ENCODE data around the gene LDLRAD3.

LDLRAD3 gene

DNA sequence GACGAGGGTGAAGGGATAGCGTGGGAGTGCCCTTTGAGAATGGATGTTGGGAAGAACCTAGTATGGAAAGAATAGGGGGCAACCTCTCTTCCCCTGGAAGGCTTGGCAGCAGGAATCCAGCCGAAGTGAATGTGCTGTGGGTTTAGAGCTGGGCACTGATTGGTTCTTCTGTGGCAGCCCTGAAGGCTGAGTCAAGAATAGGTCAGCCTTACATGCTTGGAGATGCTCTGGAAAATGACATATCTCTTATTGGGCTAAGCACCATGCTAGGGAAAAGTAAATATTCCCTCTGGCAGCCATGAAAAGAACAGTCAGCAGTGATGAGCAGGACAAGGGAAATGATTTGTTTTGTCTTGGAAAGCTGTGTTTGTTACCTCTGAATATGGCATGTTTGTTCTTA lies 195.9 kb downstream of the LDLRAD3 start:
- DNase-seq (ENCODE audit: low read depth) = no peak

DNA sequence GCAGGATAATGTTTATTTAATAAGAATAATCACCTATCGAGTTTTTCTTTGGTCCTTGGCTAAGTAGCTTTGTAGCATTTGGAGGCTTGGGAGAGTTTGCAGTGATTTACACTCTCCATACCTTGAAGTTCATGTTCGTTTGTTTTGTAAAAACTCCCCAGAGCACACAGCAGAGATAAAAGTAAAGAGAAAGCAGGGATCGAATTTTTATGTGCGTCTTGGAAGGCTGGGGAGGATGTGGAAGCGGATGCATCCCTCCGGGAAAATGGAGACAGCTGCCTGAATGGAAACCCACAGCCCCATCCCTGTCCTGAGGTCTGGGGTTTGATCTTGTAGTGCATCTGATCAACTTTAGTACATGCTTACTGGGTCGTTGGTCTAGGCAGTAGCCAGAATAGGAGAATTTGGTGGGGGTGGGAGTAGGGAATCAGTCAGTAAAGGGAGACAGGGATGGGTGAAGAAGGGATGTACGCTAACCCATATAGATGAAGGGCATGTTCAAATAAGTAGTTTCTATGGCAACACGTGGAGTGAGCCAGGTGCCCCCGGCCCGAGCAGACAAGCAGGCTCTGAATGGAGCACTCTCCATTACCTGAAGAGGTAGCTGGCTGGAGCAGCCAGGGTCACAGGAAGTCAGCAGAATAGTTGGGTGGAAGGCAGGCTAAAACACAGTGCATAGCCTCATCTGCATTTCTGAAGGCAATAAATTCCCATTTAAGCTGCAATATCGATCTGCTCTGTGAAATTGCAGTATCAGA lies 197.5 kb downstream of the LDLRAD3 start:
- DNase-seq (ENCODE audit: low read depth) = no peak

DNA sequence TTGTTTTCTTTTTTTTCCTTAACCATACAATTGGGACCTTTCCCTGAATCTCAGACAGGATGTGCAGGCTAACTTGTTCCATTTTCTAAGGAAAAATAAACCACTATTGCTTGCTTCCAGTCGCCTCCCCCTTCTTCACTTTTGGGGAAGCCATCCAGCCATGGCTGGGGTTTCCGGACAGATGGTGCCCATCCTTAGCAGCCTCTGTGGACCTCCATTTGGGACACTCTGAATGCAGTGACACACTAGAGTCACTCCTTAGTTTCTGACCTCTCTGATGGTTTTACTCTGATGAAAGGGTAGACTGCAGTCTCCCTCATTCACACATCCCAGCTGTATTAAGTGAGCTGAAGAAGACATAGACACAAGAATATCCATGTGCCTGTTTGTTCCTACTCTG lies 198.1 kb downstream of the LDLRAD3 start:
- no peak for DNase-seq (ENCODE audit: low read depth)

DNA sequence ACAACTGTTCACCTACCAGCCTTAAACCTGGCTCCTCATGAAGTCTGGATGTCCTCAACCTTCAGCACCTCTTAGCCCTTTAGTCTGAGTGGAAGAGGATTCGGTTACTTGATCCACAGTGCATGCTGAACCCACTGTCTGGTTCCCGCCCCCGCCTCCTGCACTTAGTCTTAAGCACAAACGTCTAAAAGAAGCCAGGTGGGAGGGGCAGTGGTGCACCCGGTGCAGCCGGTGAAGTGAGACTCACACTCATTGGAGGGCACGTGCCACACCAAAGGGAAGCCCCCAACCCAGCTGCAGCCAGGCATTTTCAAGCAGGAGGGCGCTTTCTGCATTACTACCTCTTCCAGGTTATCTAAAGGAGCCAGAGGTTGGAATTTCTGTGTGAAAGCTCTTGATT lies 198.6 kb downstream of the LDLRAD3 start:
- DNase-seq (ENCODE audit: low read depth) = no peak

DNA sequence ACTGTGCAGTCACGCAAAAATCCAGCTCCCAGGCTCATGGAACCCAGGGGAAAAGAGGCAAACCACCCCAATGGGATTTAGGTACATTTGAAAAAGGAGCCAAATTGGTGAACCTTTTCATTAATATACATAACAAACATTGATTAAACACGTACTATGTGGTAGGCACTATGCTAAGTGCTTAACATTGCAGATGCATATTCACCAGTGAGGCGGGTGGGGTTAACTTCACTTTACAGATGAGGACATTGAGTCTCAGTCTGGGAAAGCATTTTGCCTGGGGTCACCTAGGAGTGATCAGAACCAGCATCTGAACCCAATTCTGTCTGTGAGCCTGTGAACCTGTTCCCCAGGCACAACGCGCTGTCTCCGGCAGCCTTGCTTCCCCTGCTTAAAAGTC lies 199.0 kb downstream of the LDLRAD3 start:
- DNase-seq (ENCODE audit: low read depth) = no peak

DNA sequence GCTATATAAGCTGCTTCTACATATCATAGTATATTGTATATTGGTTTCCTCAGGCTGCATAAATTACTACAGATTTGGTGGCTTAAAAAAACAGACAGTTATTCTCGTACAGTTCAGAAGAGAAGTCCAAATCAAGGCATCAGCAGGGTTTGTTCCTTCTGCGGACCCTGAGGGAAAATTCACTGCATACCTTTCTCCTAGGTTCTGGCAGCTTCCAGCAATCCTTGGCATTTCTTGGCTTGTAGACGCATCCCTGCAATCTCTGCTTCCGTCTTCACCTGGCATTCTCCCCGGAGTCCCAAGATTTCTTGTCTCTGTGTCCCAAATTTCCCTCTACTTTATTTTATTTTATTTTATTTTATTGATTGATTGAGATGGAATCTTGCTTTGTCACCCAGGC lies 202.6 kb downstream of the LDLRAD3 start:
- no peak for DNase-seq (ENCODE audit: low read depth)

DNA sequence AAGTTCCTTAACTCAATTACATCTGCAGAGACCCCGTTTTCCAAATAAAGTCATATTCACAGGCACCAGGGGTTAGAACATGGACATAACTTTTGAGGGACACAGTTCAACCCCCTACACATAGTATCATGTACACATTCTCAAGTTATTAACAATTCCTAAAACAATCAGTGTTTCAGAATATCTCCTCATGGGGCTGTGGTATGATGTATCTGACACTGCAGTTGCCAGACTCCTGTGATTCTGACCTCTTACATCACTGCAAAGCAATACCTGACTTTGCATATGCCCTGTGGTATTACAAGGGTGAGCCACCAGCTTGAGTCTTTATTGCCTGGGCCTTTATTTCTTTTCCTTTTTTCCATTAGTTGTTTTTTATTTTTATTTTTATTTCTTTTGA lies 203.6 kb downstream of the LDLRAD3 start:
- DNase-seq (ENCODE audit: low read depth) = no peak

DNA sequence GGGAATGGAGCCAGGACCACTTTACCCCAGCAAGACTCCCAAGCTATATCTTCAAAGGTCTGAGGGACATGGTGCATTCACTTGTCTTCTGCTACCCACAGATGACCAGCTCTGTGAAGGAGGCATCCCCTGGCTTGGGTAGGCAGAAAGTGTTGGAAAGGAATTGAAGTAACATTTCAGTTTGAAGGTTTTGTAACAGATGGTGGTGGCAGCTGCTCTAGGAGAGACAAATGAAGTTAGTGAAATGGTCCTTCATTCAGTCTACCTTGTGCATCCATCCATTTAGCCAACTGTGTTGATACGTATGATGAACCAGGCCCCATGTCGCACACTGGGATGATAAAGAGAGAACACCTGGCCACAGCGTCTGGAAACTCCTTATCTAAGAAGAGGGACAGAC lies 204.8 kb downstream of the LDLRAD3 start:
- no peak for DNase-seq (ENCODE audit: low read depth)

DNA sequence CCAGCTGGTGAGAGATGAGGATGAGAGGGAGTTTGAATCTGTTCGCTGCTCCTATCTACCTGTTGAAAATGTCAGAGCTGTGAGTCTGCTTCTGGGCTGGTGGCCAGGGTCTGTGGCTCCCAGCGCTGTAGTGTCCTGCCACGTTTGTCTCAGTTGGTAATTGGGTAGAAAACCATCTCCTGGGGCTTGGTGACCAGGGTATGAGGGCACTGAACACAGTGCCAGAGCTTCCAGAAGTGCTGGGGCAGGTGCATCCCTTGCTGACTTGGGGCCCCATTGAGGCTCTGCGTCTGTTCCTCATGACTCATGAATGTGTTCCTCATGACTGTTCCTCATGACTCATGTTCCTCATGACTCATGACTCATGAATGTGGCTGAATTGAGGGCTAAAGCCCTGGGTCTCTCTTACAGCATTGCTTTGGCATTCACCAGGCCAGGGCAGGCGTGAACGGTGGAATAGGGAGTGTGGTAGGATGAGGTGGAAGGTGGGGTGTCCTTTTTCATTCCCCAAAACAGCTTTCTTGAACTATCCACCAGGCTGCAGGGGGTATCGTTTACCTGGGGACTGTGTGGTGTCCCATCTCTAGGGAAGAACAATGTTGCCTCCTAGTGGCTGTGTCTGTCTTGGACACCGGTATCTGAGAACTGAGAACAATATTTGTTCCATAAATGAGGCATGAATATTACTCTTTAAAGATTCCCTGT lies 205.8 kb downstream of the LDLRAD3 start:
- DNase-seq (ENCODE audit: low read depth) = no peak

DNA sequence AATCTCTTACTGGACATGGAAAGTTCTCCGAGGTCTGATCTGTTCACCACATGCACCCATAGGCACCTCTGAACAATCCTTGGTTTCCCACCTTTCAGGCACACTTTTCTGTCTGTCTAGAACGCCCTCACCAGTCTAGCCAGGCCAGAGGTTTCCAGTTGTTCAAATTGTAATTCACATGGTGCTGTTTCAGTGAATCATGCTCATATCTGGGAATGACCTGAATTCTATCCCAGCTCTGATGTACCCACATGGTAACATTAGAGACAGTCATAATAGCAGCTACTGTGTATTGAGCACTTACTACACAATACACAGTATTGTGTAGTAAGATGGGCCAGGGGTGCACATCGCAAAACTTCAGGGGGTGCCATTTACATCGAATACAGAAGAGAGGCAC lies 207.1 kb downstream of the LDLRAD3 start:
- DNase-seq (ENCODE audit: low read depth) = no peak

DNA sequence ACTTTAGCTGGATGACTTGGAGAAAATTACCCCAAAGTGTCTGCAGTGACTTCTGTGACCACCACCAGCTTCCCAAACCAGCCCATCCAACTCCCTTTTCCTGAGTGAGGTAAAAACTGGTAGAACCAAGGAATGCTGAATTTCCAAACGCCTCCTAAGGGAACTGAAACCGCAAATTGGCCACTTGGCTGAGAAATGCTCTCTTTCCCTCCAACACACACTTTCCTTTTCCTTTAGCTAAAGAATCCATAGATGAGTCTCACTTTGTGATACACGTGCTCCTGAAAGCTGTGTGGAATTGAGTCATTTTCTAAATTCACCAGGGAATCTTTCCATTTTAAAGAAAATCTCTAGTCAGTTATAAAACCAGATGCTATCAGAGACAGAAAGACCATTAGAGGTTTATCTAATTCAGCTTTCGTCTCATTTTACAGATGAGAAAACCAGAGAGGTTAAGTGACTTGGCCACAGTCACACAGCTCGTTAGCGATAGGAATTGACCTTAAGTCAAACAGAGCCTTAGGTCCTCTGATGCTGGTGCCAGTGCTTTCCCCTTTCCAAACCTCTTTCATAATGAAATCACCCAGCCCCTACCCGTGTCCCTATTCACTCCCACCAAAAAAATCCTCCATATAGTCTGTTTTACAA lies 208.2 kb downstream of the LDLRAD3 start:
- no peak for DNase-seq (ENCODE audit: low read depth)

DNA sequence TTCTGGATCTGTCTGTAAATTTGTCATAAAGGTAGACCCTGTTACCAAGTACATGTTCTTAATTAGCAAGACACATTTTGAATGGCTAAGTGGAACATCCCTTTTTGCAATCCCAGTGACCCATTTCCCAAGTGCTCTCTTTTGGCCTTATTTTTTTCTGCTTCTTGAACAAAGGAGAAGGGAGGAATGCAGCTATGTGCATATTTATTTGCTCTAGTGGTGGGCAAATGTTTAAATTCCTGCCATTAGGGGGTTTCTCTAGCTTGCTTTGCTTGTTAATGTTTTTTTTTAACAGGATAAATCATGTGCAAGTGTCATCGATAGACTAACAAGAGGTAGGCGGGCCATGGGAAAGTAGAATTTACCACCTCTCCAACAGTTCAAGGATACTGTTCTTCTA lies 209.7 kb downstream of the LDLRAD3 start:
- DNase-seq (ENCODE audit: low read depth) = no peak

DNA sequence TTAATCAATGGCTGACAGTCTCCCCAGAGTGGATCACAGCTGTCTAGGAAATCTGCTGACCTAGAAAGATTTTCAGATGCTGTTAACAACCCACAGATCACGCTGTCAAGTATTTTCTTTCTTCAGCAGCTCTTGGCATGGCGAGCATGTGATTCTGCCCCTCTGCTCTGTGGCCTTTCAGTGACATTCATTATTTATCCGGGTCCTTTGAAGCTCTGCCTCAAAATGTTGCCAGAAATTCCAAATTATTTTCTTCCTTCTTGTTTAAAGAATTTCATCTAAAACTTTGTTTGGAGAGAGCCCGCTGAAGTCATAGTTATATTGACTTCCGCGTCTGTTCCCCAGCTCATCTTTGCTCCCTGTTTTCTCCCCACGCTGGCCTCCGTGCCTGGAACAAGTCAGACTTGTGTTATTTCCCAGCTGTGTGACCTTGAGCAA lies 211.3 kb downstream of the LDLRAD3 start:
- DNase-seq (ENCODE audit: low read depth) = no peak

DNA sequence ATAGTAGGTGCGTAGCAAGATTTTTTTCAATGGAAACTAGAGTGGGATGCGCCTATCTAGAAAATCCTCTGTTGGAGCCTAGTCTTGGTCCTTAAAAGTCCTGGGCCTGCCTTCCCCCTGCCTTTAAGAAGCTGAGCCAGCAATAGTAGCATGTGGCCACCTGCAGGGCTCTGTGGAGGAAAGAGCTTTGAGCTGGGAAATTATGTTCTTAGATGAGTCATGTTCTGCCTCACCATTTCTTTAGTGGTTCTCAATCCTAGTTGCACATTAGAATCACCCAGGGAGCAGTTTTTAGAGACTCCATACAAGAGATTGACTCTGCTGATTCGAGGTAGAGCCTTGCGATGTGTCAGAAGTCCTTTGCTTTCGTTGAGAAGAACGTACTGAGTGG lies 211.9 kb downstream of the LDLRAD3 start:
- DNase-seq (ENCODE audit: low read depth) = no peak

DNA sequence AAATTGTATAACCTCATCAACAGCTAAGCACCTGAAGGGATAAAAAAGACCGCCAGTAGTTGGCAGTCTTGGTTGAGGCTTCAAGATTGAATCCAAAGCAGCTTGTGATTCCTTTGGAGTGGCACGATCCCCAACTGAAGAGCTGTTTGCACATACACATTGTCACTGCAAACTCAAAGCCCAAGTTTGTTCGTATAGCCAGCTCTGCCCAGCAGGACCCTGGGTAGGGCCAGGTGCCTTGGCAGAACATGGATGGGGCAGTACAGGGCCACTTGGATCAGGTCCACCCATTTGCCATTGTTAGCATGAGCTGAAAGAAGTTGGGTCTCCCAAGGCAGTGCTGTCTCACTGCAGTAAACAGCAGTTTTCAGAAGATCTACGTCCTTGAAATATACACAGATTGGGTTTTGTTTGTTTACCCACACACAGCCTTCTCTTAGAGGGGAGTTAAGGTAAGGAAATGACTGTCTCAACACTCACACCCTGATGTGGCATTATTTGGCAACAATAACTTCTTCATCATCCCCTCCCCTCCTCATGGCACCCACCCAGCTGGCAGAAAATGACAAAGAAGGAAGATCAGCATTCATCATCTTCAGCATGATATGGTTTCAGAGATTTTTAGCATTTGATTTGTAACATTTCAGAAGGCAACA lies 212.4 kb downstream of the LDLRAD3 start:
- no peak for DNase-seq (ENCODE audit: low read depth)

DNA sequence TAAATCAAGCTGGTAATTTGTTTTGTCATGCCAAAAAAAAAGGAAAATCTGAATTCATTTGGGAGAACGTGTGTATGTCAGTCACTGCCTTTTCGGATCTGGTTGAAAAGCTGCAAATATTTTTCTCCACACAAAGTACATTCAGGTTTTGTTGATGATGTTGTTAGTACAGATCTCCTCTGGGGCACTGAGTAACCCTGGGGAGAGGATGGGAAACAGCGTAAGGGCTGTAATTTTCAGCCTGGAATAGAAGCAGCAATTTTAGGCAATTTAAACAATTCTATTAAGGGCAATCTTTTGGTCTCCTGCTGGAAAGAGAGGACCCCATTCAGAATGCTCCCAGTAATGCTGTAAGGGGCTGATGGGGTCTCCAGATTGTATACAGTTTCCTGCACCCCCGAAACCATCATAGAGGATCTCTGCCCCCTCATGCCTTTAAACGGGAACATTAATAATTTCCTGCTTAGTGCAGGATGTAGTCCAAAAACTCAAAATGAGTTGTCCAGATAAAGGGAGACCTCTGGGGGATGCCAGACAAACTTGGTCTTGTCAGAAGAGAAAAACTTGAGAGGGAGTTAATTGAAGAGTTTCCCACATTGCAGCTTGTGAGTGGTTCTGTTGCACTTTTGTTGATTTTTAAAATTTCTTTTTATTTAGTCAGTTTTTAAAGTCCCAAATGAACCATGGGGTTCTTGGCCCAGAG lies 213.1 kb downstream of the LDLRAD3 start:
- no peak for DNase-seq (ENCODE audit: low read depth)

DNA sequence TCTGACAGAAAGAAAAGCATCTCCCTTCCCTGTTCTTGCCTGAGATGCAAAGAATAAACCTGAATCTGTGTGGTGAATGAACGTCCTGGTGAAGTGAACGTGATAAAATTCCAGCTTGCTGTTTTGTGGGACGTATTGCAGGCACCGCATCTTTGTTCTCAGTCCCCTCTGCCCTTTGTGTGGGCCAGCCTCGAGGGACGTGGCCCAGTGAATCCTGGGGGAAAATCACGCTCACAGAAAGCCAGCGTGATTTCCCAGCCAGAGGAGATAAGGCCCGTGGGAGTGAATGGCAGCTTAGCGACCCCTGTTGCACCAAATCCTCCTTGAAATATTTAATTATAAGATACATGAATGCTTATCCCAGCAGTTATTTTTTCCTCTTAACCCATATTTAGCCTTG lies 216.2 kb downstream of the LDLRAD3 start:
- DNase-seq (ENCODE audit: low read depth) = no peak

DNA sequence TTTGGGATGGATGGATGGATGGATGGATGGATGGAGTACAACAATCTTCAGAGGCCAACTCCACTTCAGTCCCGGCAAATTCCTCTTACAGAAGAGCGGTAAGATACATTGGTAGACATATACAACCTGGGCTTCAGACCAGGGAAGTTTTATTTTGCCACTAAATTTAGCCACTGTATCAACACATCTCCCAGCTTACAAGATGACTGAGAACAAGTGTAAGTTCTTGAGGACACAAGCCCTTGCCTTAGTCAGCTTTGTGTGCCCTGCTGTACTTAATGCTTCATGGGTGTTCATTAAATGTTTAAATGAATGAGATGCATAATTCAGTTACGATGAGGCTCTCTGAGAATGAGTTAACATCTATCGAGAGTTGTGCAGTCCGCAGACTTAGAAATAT lies 217.7 kb downstream of the LDLRAD3 start:
- DNase-seq (ENCODE audit: low read depth) = no peak

DNA sequence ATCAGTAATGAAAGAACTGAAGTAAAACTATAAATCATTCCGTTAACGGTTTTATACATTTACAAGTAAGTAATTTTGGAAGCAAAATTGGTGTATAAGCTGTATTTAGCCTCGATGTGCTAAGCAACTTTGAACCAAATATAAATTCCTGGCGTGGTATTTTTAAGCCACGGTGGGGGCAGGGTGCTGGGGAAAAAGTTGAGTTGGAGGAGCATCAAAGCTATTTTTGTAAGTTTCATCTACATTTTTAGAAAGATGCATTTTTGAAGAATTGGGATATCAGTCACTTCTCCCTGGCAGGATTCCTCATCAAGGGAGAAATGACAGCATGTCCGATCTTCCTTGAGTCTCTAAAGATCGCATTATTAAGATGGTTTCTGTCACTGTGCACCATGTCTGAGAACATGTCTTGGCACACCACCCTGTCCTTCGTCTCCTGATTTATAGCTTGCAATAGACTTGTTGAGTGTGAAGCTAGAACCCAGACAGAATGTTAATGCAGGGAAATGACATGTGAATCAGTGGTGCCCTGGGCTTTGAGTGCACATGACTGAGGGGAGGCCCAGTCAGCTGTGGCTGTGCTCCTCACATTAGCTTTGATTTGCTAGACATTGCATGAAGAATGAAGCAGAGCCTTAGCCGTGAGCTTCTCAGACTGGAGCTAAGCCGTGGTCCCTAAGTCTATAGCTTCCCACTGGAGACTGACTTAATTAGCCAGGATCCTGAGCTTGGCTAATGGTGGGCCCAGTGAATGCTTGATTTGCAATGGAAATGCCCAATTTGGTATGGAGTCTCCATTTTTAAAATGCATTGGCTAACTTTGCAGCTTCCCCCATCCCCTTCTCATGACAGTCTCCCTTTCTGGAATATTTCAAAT lies 218.4 kb downstream of the LDLRAD3 start:
- DNase-seq (ENCODE audit: low read depth) = no peak

DNA sequence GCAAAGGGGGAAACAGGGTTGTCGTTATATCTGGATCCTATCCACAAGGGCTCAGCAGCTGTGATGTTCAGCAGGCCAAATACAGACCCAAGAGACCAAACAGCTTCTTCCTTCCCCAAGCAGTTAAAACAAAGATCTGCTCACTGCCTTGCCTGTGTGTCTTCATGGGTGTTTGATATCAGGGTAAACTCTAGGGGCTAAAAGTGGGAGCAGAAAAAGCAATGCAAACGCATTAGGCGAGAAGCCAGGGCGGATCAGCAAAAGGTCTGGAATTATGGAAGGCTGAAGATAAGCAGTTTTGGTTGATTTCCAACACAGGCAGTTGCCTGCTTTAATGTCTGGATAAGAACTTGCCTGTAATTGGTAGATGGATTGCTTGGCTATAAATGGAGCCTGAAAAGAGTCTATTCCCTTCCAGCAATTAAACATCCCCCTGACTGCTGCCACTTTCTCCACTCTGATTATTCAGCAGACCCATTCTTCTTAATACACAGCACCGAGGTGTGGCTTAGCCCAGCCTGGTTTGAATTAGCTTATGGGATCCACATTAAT lies 219.1 kb downstream of the LDLRAD3 start:
- no peak for DNase-seq (ENCODE audit: low read depth)

All from stimulated activated CD8-positive, alpha-beta memory T cell treated with anti-CD3 and anti-CD28 coated beads, Interleukin-7, amount 100 ng/mL, for 24 hours (primary cell).